ENCODE data around the gene DLGAP1. TPM values are rescaled to one million over a fixed set of nuclear protein-coding genes. Genes with fewer than 3 reads are reported as not detected.

Gene DLGAP1
- total RNA-seq, 1 experiment from 2014 or later = 0.07 TPM

DNA sequence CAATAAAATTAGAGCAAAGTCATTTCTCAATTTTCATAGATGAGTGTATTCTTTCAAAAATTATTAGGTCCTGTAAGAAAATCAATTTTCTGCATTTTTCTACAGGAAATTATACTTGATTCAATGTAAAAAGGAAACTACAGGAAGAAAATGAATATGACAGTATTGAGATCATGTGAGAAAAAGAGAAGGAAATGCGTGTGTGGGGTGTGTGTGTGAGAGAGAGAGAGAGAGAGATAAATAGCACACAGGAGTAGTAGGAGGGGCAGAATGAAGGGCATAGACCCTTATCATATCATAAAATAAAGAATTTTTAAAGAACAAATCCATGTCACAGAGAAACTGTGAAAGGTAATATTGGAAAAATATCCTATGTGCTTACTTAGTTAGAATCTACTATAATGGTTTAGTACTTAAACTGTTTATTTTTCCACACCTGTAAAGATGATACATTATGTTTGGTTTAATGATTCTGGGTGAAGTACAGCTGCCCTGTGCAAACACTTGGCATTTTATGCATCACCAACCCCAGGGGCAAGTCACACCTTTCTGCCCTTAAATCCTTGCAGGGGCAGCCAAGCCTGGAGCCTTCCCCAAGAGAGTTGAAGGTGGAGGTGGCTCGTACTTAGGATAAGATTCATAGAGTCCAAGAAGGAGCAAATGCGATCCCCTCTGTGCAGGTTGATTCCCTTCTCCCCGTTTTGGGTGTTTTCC is 728.7 kb downstream of the DLGAP1 start:
- Histone ChIP-seq H3K4me3 (ENCODE audit: low read depth, low read length) (no peak overlapping the region), H3K4me1 (peaks cover 29% of the 10 kb centered on the region), H3K9me3 (no peaks in the 10 kb centered on the region), H3K36me3 (ENCODE audit: control insufficient read depth, insufficient read depth, low read length) (no peaks in the 10 kb centered on the region), H3K27me3 (replicated peaks; ENCODE audit: control insufficient read depth, insufficient read depth, low read length) (no peaks in the 10 kb centered on the region)
- no TSS peak for BruUV-seq (replicated peaks)
- H3K36me3 Mint-ChIP-seq (ENCODE audit: insufficient read depth, unreplicated experiment) = no peaks in the 10 kb centered on the region
- H3K4me1 Mint-ChIP-seq (ENCODE audit: low read depth, unreplicated experiment) = peaks cover 18% of the 10 kb centered on the region
- intact Hi-C loops (cut with micrococcal nuclease; ENCODE audit: unreplicated experiment) = no loop called here
- ChIA-PET POLR2A (no interaction called here), CTCF (no interaction called here)
- H3K27me3 Mint-ChIP-seq (ENCODE audit: insufficient read depth, unreplicated experiment) = no peaks in the 10 kb centered on the region
- H3K27ac Mint-ChIP-seq (ENCODE audit: unreplicated experiment) = no peak overlapping the region
- TF ChIP-seq, protein P1, sequence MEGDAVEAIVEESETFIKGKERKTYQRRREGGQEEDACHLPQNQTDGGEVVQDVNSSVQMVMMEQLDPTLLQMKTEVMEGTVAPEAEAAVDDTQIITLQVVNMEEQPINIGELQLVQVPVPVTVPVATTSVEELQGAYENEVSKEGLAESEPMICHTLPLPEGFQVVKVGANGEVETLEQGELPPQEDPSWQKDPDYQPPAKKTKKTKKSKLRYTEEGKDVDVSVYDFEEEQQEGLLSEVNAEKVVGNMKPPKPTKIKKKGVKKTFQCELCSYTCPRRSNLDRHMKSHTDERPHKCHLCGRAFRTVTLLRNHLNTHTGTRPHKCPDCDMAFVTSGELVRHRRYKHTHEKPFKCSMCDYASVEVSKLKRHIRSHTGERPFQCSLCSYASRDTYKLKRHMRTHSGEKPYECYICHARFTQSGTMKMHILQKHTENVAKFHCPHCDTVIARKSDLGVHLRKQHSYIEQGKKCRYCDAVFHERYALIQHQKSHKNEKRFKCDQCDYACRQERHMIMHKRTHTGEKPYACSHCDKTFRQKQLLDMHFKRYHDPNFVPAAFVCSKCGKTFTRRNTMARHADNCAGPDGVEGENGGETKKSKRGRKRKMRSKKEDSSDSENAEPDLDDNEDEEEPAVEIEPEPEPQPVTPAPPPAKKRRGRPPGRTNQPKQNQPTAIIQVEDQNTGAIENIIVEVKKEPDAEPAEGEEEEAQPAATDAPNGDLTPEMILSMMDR (IDR thresholded peaks at IDR 0.05; ENCODE audit: insufficient read depth in 1 of 2, low read depth in 1 of 2, low read length in 1 of 2, severe bottlenecking in 1 of 2, unreplicated experiment in 1 of 2) = no peak
- H3K4me3 Mint-ChIP-seq (ENCODE audit: unreplicated experiment) = no peak overlapping the region
- no peak for DNase-seq
- H3K9me3 Mint-ChIP-seq (ENCODE audit: unreplicated experiment) = no peaks in the 10 kb centered on the region

DNA sequence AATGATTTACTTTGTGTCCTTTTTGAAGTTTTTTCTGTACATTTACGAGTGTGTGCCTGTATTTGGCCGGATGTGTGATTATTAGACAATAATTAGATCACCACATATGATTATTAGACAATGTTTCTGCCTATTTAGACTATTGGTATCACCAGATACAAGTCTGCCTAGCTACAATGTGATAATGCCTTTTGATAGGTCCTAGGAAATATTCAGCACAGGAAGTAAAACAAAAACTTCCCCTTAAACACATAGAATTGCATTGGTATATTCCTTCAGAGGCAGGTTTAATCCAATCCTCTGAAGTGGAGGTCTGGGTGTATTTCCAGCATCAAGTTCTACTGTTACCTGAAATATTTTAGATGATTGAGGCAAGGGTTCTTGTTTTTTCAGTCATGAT is 730.0 kb downstream of the DLGAP1 start:
- TF ChIP-seq, protein P1 (IDR thresholded peaks at IDR 0.05; ENCODE audit: insufficient read depth in 1 of 2, low read depth in 1 of 2, low read length in 1 of 2, severe bottlenecking in 1 of 2, unreplicated experiment in 1 of 2) = no peak
- no peaks in the 10 kb centered on the region for H3K9me3 Mint-ChIP-seq (ENCODE audit: unreplicated experiment)
- ChIA-PET POLR2A (no interaction called here), CTCF (no interaction called here)
- intact Hi-C loops (cut with micrococcal nuclease; ENCODE audit: unreplicated experiment) = no loop called here
- no peaks in the 10 kb centered on the region for H3K9me3 ChIP-seq
- no peak overlapping the region for H3K27ac Mint-ChIP-seq (ENCODE audit: unreplicated experiment)
- H3K27me3 ChIP-seq (replicated peaks; ENCODE audit: control insufficient read depth, insufficient read depth, low read length) = no peaks in the 10 kb centered on the region
- no peak overlapping the region for H3K4me3 ChIP-seq (ENCODE audit: low read depth, low read length)
- H3K36me3 ChIP-seq (ENCODE audit: control insufficient read depth, insufficient read depth, low read length) = no peaks in the 10 kb centered on the region
- no peak for DNase-seq
- H3K4me3 Mint-ChIP-seq (ENCODE audit: unreplicated experiment) = no peak overlapping the region
- no TSS peak for BruUV-seq (replicated peaks)
- H3K4me1 Mint-ChIP-seq (ENCODE audit: low read depth, unreplicated experiment) = peaks cover 26% of the 10 kb centered on the region
- no peaks in the 10 kb centered on the region for H3K27me3 Mint-ChIP-seq (ENCODE audit: insufficient read depth, unreplicated experiment)
- H3K4me1 ChIP-seq = peaks cover 39% of the 10 kb centered on the region
- no peaks in the 10 kb centered on the region for H3K36me3 Mint-ChIP-seq (ENCODE audit: insufficient read depth, unreplicated experiment)

DNA sequence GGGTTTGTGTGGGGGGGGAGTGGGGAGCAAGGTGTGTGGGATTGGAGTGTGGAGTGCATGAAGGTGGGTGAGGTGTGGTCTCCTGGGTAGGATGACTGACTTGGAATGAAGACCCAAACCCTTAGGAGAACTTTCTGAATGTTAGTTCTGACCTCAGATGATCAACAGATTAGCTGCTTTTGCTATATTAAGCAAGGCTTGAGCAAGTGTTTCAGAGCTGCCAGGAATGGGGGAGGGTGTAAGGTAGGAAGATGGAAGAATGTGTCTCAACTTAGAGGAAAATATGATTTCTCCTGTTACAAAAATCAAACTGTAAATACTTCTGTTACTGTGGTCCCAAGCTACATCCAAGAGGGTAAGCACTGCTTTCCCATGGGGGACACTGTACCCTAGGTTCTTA is 731.6 kb downstream of the DLGAP1 start:
- DNase-seq = no peak

More for the DNA sequence above, 731.6 kb downstream of the DLGAP1 start:
- H3K36me3 Mint-ChIP-seq (ENCODE audit: insufficient read depth, unreplicated experiment) = no peaks in the 10 kb centered on the region
- TF ChIP-seq, protein P1 (IDR thresholded peaks at IDR 0.05; ENCODE audit: insufficient read depth in 1 of 2, low read depth in 1 of 2, low read length in 1 of 2, severe bottlenecking in 1 of 2, unreplicated experiment in 1 of 2) = no peak
- H3K4me1 ChIP-seq = peaks cover 44% of the 10 kb centered on the region
- no peak overlapping the region for H3K27ac Mint-ChIP-seq (ENCODE audit: unreplicated experiment)
- H3K4me1 Mint-ChIP-seq (ENCODE audit: low read depth, unreplicated experiment) = peaks cover 26% of the 10 kb centered on the region
- POLR2A ChIA-PET = no interaction called here
- H3K36me3 ChIP-seq (ENCODE audit: control insufficient read depth, insufficient read depth, low read length) = no peaks in the 10 kb centered on the region
- intact Hi-C loops (cut with micrococcal nuclease; ENCODE audit: unreplicated experiment) = no loop called here
- no peak overlapping the region for H3K4me3 ChIP-seq (ENCODE audit: low read depth, low read length)
- H3K27me3 ChIP-seq (replicated peaks; ENCODE audit: control insufficient read depth, insufficient read depth, low read length) = no peaks in the 10 kb centered on the region
- no TSS peak for BruUV-seq (replicated peaks)
- no peak overlapping the region for H3K4me3 Mint-ChIP-seq (ENCODE audit: unreplicated experiment)
- CTCF ChIA-PET = interaction anchor here (1.6 kb wide), 1 partner anchor 48 kb away, joined by 6 read pairs; no protein-coding TSS in a partner anchor
- no peaks in the 10 kb centered on the region for H3K9me3 ChIP-seq
- no peaks in the 10 kb centered on the region for H3K27me3 Mint-ChIP-seq (ENCODE audit: insufficient read depth, unreplicated experiment)
- no peaks in the 10 kb centered on the region for H3K9me3 Mint-ChIP-seq (ENCODE audit: unreplicated experiment)

All from Caco-2 (cell line).